Memory B cell (primary cell): ENCODE results near the gene SLC5A9.
A peak's percentile ranks its signal among the peaks of the same experiment; 100 is the strongest.

Source experiments
- ATAC-seq: fragments of 150-1000 bp; cut with Tn5 transposase; 2 replicates; pipeline ENCODE4 v1.10.0; 2021; ENCODE audit warnings: low read depth, mild to moderate bottlenecking, moderate library complexity
- DNase-seq, 2 donors: peaks; one replicate each; pipeline ENCODE4 v3.0.0; 2022; ENCODE audit warnings: low spot score in 2 of 2
- H3K27ac Mint-ChIP-seq: one replicate; pipeline ENCODE4 v1.8.0; 2022; ENCODE audit warnings: mild to moderate bottlenecking, moderate library complexity, mixed read lengths
- H3K27me3 Mint-ChIP-seq: one replicate; pipeline ENCODE4 v1.8.0; 2022; ENCODE audit warnings: mixed read lengths
- H3K36me3 Mint-ChIP-seq: one replicate; pipeline ENCODE4 v1.8.0; 2022; ENCODE audit warnings: mild to moderate bottlenecking, mixed read lengths
- H3K4me1 Mint-ChIP-seq: one replicate; pipeline ENCODE4 v1.8.0; 2022; ENCODE audit warnings: mixed read lengths
- H3K4me3 Mint-ChIP-seq: one replicate; pipeline ENCODE4 v1.8.0; 2022; ENCODE audit warnings: mild to moderate bottlenecking, moderate library complexity, mixed read lengths
- H3K9me3 Mint-ChIP-seq: one replicate; pipeline ENCODE4 v1.8.0; 2022; ENCODE audit warnings: mixed read lengths

The SLC5A9 gene

DNA sequence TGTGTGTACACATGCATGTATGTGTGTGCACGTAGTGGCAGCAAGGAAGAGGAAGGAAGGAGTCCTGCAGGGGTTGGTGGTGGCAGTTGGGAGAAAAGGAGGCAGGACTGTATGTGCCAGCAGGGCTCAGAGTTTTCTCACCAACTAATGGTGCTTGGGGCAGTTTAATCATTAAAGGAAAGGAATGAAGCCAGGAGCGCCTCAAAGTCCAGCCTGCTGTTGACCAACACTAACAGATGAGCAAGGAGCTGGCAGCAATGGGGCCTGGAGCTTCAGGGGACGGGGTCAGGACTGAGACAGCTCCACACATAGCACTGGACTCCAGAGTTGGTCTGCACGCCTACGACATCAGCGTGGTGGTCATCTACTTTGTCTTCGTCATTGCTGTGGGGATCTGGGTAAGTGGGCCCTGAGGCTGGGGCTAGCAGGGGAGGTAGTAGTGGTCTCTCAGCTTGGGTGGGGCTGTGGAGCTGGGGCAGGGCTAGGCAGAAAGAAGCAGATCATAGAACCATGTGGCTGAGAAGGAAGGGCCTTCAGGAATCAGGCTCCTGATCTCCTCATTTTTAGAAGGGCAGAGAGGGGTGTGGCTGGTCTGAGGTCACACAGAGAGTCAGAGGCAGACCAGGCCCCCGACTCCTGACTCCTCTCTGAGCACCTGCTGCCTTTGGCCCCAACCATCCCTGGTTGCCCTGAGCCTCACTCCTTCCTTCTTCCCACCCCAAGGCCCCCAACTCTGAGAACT is at the start of gene SLC5A9:
Gene SLC5A9, plus strand, starts transcription at position 216 of the 742 bp plus-strand sequence. Its CDS starts 21 bp downstream, at position 237.
- Mint-ChIP-seq H3K27me3 (peaks cover 6% of the 10 kb centered on the region), H3K27ac (no peak within 1 kb of the TSS), H3K4me1 (no peaks in the 10 kb centered on the region), H3K36me3 (no peaks in the 10 kb centered on the region), H3K4me3 (no peak within 1 kb of the TSS), H3K9me3 (no peaks in the 10 kb centered on the region)
- ATAC-seq (no peak), DNase-seq (no peak)

DNA sequence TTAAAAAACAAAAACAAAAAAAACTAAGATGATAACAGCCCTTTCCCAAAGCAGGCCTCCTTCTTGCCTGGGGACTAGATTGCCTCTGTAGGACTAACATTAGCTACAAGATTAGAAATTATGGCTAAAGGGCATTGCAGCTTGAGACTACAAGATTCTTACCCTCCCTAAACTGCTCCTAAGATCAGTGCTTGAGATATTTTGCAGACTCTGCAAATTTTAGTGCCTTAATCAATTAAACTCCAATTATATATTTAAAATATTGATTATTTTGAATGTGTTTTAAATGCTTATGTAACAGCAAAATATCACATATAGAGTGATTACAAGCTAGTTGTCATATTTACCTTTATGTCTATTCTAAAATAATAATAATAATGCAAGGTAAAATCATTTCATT is 47.4 kb upstream of the SLC5A9 start:
- Mint-ChIP-seq H3K4me1 (no peaks in the 10 kb centered on the region), H3K36me3 (peaks cover 2% of the 10 kb centered on the region), H3K9me3 (peaks cover 5% of the 10 kb centered on the region), H3K4me3 (no peak overlapping the region), H3K27ac (no peak overlapping the region), H3K27me3 (peaks cover 11% of the 10 kb centered on the region)
- ATAC-seq: no peak
- no peak for DNase-seq

DNA sequence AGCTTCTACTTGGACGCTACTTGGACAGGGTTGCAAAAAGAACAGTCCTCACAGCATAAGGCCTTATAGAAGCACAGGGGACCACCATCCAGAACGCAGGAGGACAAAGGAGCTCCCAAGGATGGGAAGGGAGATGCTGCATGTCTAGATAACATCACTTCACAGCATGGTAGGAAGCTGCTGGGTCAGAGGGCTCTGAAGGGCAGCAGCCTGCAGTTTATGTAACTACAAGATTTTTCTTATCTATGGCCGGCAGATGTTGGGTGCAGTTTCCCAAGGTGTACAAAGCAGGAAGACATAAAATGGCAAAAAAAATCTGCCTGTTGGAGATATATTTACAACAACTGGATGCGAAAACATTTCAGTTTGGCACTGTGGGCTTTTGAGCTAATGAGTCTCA is 45.3 kb upstream of the SLC5A9 start:
- H3K36me3 Mint-ChIP-seq: no peaks in the 10 kb centered on the region
- no peak for DNase-seq
- no peak overlapping the region for H3K4me3 Mint-ChIP-seq
- peaks cover 5% of the 10 kb centered on the region for H3K27me3 Mint-ChIP-seq
- no peaks in the 10 kb centered on the region for H3K9me3 Mint-ChIP-seq
- H3K27ac Mint-ChIP-seq: no peak overlapping the region
- H3K4me1 Mint-ChIP-seq: no peaks in the 10 kb centered on the region
- ATAC-seq: no peak

DNA sequence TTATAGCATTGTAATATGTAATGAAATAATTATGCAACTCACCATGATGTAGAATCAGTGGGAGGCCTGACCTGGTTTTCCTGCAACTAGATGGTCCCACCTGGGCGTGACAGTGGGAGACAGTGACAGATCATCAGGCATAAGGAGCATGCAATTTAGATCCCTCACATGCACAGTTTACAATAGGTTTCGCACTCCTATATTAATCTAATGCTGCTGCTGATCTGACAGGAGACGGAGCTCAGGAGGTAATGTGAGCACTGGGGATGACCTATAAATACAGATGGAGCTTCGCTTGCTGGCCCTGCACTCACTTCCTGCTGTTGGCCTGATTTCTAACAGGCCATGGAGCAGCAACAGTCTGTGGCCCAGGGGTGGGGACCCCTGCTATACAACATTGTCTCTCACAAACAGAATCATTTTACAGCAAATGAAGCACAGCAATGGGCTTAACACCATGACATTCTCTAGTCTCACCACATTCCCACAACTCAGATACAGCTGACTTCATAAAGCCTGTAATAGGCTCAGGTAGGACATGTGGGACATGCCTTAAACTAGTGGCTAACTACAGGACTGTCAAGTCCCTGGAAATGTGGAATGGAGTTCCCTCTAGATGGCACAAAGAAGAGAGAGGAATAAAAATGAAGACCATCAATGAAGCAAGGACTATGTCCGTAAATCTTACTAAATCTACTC is 40.7 kb upstream of the SLC5A9 start:
- no peaks in the 10 kb centered on the region for H3K36me3 Mint-ChIP-seq
- H3K4me3 Mint-ChIP-seq: no peak overlapping the region
- DNase-seq (no peak), ATAC-seq (no peak)
- peaks cover 4% of the 10 kb centered on the region for H3K4me1 Mint-ChIP-seq
- H3K27me3 Mint-ChIP-seq: peaks cover 2% of the 10 kb centered on the region
- H3K27ac Mint-ChIP-seq: no peak overlapping the region
- H3K9me3 Mint-ChIP-seq: no peaks in the 10 kb centered on the region

DNA sequence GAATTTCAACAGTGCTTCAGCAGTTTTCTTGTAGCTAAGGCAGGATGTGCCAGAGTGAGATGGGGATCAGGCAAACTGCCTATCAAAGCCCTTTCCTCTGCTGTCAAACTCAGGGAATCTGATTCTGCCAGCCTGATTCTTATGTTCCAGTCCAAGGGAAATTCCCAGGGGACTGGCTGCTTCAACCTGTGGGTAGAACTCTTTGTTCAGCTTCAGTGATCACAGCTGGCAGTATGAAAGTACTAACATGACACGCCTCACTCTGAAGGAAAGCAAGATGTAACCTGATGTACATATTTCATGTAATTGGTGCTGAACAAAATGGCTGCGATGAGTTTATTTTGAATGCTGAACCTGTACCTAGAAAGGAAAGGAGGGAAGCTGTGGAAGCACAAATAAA is 40.1 kb upstream of the SLC5A9 start:
- Mint-ChIP-seq H3K4me3 (no peak overlapping the region), H3K9me3 (no peaks in the 10 kb centered on the region), H3K36me3 (no peaks in the 10 kb centered on the region), H3K27ac (no peak overlapping the region), H3K27me3 (peaks cover 2% of the 10 kb centered on the region), H3K4me1 (peaks cover 4% of the 10 kb centered on the region)
- DNase-seq (no peak), ATAC-seq (no peak)

DNA sequence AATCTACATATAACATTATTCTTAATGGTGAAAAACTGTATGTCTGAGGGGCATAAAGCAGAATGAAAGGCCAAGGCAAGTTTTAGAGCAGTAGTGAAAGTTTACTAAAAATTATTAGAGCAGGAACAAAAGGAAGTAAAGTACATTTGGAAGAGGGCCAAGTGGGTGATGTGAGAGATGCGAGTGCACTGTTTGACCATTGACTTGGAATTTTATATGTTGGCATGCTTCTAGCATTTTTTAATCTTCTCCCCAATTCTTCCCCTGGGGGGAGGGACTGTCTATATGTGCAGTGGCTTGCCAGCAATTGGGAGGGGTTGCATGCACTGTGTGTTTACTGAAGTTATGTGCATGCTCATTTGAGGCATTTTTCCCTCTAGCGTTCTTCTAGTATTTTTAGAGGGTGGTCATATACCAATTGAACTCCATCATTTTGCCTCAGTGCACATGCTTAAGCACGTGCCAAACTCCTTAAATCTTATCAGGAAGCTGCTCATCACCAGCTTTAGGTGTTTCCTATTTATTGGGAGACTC is 36.1 kb upstream of the SLC5A9 start:
- Mint-ChIP-seq H3K4me3 (no peak overlapping the region), H3K27ac (no peak overlapping the region), H3K36me3 (no peaks in the 10 kb centered on the region), H3K27me3 (peaks cover 11% of the 10 kb centered on the region), H3K9me3 (peaks cover 7% of the 10 kb centered on the region), H3K4me1 (peaks cover 4% of the 10 kb centered on the region)
- ATAC-seq: no peak
- no peak for DNase-seq

DNA sequence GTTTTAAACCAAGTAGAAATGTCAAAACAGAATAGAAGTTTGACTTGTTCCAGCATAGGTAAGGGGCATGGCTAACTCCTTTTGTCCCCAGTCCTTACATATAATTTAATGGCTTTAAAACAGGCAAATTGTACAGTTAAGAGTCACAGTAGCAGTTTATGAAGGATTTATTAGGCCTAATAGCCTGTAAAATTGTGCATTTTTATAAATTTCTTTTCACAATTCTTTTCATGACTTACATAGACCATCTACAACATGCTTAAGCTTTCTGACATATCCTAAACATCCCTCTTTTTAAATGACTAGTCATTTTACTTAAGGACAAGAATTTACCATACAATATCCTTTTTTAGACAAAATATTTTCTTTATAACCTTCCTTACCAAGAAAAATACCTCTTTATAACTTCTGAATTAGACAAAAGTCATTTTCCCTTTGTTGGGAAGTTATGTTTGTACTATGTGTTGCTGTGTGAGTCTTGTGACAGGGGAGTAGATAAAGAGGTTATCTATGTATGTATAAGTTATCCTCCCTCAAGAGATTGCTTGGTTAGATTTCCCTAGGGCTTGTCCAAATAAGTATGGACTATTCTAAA is 34.5 kb upstream of the SLC5A9 start:
- H3K36me3 Mint-ChIP-seq: no peaks in the 10 kb centered on the region
- H3K4me1 Mint-ChIP-seq: no peaks in the 10 kb centered on the region

DNA sequence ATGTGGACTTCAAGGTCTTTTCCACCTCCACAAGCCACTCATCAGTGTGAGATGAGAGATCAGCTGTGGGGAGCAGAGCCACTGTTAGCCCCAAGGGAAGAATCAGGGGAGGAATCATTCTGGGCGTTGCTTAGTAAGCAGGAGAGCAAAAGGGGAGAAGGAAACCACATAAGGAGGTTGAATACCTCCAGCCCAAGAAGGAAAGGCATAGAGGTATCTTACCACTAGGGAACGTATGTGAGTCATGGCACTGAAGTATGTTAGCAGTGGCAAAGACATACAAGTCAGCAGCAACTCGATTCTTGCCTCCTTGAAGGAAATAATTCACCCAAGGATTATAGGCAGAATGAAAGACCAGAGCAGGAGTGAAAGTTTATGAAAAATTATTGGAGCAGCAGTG is 31.6 kb upstream of the SLC5A9 start:
- DNase-seq: no peak
- Mint-ChIP-seq H3K27ac (no peak overlapping the region), H3K27me3 (peaks cover 12% of the 10 kb centered on the region), H3K36me3 (no peaks in the 10 kb centered on the region), H3K4me3 (no peak overlapping the region), H3K9me3 (peaks cover 7% of the 10 kb centered on the region), H3K4me1 (no peaks in the 10 kb centered on the region)
- no peak for ATAC-seq

More for the DNA sequence above, 34.5 kb upstream of the SLC5A9 start:
- H3K27me3 Mint-ChIP-seq: peaks cover 9% of the 10 kb centered on the region
- H3K9me3 Mint-ChIP-seq: peaks cover 7% of the 10 kb centered on the region
- no peak overlapping the region for H3K4me3 Mint-ChIP-seq
- DNase-seq (no peak), ATAC-seq (no peak)
- no peak overlapping the region for H3K27ac Mint-ChIP-seq

DNA sequence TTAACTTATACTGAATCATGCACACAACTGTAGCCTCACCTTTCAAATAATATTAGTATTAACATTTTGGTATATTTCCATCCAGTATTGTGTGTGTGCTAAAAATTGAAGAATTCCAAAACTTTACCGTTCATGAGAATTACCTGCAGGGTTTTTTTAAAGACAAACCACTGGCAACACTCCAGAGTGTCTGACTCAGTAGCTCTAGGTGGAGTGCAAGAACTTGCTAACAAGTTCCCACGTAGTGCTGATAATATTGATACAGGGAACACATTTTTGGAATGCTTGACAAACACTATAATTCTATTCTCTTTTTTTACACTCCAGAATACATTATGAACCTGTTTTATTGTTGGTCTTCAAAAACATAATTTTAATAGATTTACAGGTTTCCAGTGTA is 27.7 kb upstream of the SLC5A9 start:
- Mint-ChIP-seq H3K4me1 (peaks cover 4% of the 10 kb centered on the region), H3K4me3 (no peak overlapping the region), H3K36me3 (no peaks in the 10 kb centered on the region), H3K27me3 (peaks cover 11% of the 10 kb centered on the region), H3K27ac (no peak overlapping the region), H3K9me3 (no peaks in the 10 kb centered on the region)
- DNase-seq (no peak), ATAC-seq (no peak)

DNA sequence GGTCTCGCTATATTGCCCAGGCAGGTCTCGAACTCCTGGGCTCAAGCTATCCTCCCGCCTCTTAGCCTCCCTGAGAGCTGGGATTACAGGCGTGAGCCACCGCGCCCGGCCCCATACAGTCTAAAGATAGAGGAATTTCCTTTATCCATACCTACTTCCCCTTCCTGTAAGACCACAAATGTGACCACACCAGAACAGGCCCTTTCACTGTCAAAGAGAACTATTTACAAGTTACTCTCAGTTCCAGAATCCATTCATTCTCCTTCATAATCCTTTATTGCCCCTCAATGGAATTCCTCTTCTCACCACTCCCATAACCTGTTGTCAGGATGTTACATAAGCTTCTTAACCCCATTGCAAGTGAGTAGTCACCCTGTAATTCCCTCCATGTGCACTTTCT is 26.3 kb upstream of the SLC5A9 start:
- ATAC-seq: no peak
- no peak for DNase-seq
- Mint-ChIP-seq H3K4me3 (no peak overlapping the region), H3K27me3 (peaks cover 5% of the 10 kb centered on the region), H3K9me3 (no peaks in the 10 kb centered on the region), H3K4me1 (peaks cover 4% of the 10 kb centered on the region), H3K36me3 (no peaks in the 10 kb centered on the region), H3K27ac (no peak overlapping the region)

DNA sequence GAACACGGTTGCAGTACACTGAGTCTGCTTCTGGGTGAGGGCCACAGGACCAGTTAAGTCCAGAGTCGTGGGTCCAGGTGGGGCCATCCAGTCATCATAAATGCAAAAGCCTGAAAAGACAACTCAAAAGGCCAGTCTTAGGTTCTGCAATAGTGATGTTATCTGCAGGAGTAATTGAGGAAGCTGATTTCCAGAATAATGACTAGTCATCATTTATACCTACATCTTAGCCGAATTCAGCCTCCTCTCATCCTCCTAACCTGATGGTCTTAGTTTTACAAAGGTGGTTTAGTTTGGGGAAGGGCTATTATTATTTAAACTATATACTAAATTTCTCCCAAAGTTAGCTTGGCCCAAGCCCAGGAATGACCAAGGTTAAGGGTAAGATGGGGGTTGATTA is 23.5 kb upstream of the SLC5A9 start:
- no peak for DNase-seq
- no peak for ATAC-seq
- H3K36me3 Mint-ChIP-seq: no peaks in the 10 kb centered on the region
- H3K27ac Mint-ChIP-seq: no peak overlapping the region
- peaks cover 4% of the 10 kb centered on the region for H3K4me1 Mint-ChIP-seq
- H3K9me3 Mint-ChIP-seq: no peaks in the 10 kb centered on the region
- peaks cover 5% of the 10 kb centered on the region for H3K27me3 Mint-ChIP-seq
- H3K4me3 Mint-ChIP-seq: no peak overlapping the region

DNA sequence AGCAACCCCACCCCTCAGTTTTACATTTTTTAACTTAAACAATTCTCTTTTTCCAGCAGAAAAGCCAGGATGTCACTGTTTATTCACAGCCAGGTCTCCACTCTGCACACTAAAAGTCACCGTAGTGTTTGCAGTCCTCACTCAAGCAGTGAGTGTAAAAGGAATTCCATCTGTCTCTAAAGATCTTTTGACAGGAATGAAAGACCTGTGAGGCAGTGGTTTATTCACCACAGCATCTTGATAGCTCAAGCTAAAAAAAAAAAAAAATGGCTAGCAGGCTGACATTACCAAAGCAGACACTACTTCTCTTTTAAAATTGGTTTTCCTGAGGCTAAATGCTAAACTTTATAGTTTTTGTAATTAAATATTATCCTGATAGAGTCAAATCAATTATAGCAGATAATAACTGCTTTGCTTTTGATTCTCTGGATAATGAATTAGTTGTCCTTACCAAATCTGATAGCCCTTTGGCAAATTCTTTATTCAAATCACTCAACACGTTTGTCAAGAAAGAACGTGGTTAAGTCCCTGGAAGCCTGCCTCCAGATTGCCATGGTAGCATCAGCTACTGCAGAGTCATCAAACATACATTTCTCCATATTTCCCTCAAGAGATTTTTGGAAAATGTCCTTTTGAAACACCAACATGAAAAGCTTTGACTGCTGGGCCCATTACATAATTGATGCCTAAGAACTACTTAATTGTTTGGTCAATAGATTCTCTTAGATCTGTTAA is 22.2 kb upstream of the SLC5A9 start:
- peaks cover 4% of the 10 kb centered on the region for H3K4me1 Mint-ChIP-seq
- no peak for ATAC-seq
- no peak for DNase-seq

DNA sequence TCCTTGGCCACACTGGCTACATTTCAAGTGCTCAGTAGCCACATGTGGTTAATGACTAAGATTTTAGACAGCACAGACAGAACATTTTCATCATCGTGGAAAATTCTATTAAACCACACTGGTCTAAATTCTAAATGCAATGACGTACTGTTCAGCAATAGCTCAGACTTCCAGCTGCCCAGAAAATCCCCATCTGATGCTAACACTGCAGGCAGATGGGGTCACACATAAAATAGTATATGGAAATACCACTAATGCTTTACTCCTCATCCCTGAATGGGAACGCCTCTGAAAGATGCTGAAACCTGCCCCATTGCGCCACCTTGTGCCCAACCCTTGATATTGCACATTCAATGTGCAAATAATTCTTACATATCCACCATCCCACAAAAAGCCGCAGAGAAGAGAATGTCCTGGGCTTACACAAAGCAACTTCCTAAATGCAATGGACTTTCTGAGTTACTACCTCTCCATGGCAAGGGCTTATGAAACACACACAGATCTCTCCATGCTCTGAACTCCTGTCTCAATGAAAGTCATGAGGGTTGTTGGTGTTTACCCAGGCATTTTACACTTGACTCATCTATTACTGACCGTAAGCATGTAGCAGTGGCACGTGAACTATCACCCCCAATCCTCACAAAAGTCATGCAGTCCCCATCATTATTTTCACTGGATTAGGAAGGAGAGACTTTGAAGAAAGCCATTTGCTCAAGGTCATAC is 20.3 kb upstream of the SLC5A9 start:
- DNase-seq (peak; percentile 21 to 49), ATAC-seq (no peak)
- Mint-ChIP-seq H3K4me1 (no peaks in the 10 kb centered on the region), H3K9me3 (no peaks in the 10 kb centered on the region), H3K27me3 (peaks cover 8% of the 10 kb centered on the region), H3K4me3 (no peak overlapping the region), H3K36me3 (no peaks in the 10 kb centered on the region), H3K27ac (no peak overlapping the region)

More for the DNA sequence above, 22.2 kb upstream of the SLC5A9 start:
- no peak overlapping the region for H3K4me3 Mint-ChIP-seq
- no peak overlapping the region for H3K27ac Mint-ChIP-seq
- no peaks in the 10 kb centered on the region for H3K36me3 Mint-ChIP-seq
- peaks cover 8% of the 10 kb centered on the region for H3K27me3 Mint-ChIP-seq
- H3K9me3 Mint-ChIP-seq: no peaks in the 10 kb centered on the region
